DOHH2 (cell line): ENCODE measurements around the gene MILR1.

Source experiments
- EZH2phosphoT487 ChIP-seq: fragments of 200-600 bp; sonication (generic); IDR thresholded peaks from 2 replicates; pipeline ENCODE4 v1.6.1; 2017; ENCODE audit warnings: borderline replicate concordance, mild to moderate bottlenecking, antibody characterized with exemption, low read length, moderate library complexity, mixed read lengths
- TF ChIP-seq, protein P1 (sequence below): fragments of 200-600 bp; sonication (generic); IDR thresholded peaks from one replicate; pipeline ENCODE4 v1.5.1; 2014; ENCODE audit warnings: antibody characterized with exemption, mild to moderate bottlenecking, low read depth, low read length; ENCODE audit not compliant: poor library complexity, severe bottlenecking

DNA sequence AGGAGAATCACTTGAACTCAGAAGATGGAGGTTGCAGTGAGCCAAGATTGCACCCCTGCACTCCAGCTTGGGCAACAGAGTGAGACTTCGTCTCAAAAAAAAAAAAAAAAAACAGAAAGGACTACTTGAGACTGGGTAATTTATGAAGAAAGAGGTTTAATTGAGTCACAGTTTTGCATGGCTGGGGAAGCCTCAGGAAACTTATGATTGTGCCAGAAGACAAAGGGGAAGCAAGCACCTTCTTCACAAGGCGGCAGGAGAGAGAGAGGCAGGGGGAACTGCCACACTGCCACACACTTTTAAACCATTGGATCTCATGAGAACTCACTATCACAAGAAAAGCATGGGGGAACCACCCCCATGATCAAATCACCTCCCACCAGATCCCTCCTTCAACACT, 9.0 kb upstream of the MILR1 start:
- TF ChIP-seq, protein P1, sequence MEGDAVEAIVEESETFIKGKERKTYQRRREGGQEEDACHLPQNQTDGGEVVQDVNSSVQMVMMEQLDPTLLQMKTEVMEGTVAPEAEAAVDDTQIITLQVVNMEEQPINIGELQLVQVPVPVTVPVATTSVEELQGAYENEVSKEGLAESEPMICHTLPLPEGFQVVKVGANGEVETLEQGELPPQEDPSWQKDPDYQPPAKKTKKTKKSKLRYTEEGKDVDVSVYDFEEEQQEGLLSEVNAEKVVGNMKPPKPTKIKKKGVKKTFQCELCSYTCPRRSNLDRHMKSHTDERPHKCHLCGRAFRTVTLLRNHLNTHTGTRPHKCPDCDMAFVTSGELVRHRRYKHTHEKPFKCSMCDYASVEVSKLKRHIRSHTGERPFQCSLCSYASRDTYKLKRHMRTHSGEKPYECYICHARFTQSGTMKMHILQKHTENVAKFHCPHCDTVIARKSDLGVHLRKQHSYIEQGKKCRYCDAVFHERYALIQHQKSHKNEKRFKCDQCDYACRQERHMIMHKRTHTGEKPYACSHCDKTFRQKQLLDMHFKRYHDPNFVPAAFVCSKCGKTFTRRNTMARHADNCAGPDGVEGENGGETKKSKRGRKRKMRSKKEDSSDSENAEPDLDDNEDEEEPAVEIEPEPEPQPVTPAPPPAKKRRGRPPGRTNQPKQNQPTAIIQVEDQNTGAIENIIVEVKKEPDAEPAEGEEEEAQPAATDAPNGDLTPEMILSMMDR = no peak
- no peak for TF ChIP-seq EZH2phosphoT487
